Neutrophil (primary cell): ENCODE measurements around the gene HOXB5.

Experiments used
- H3K27ac ChIP-seq: fragments of 200-600 bp; sonication (generic); 2 replicates; pipeline ENCODE4 v1.5.1; 2016; ENCODE audit warnings: mild to moderate bottlenecking, moderate library complexity
- H3K27me3 ChIP-seq: fragments of 200-600 bp; sonication (generic); 2 replicates; pipeline ENCODE4 v1.6.0; 2016; ENCODE audit warnings: mild to moderate bottlenecking
- H3K36me3 ChIP-seq: fragments of 200-600 bp; sonication (generic); 2 replicates; pipeline ENCODE4 v1.5.1; 2017
- H3K4me1 ChIP-seq, 2 experiments: fragments of 200-600 bp in 1 of 2; sonication (generic) in 1 of 2; 1 replicate in 1 of 2; 2 replicates in 1 of 2; pipeline versions ENCODE4 v1.5.1 to v1.6.1; 2013 to 2016; ENCODE audit warnings: low read depth in 1 of 2, low read length in 1 of 2, mild to moderate bottlenecking in 1 of 2, moderate library complexity in 1 of 2; ENCODE audit not compliant: control insufficient read depth in 1 of 2, insufficient read depth in 1 of 2
- H3K4me3 ChIP-seq, 2 experiments: fragments of 200-600 bp in 1 of 2; sonication (generic) in 1 of 2; 1 replicate in 1 of 2; 2 replicates in 1 of 2; pipeline ENCODE4 v1.5.1; 2013 to 2016; ENCODE audit warnings: low read depth in 1 of 2, low read length in 1 of 2, mild to moderate bottlenecking in 1 of 2, moderate library complexity in 1 of 2
- H3K9me3 ChIP-seq: fragments of 200-600 bp; sonication (generic); 2 replicates; pipeline ENCODE4 v1.5.1; 2016
- TF ChIP-seq, protein P1 (sequence below): fragments of 200-600 bp; sonication (generic); IDR thresholded peaks from 2 replicates; pipeline ENCODE4 v1.5.1; 2016; ENCODE audit warnings: antibody characterized with exemption

HOXB5 gene

DNA sequence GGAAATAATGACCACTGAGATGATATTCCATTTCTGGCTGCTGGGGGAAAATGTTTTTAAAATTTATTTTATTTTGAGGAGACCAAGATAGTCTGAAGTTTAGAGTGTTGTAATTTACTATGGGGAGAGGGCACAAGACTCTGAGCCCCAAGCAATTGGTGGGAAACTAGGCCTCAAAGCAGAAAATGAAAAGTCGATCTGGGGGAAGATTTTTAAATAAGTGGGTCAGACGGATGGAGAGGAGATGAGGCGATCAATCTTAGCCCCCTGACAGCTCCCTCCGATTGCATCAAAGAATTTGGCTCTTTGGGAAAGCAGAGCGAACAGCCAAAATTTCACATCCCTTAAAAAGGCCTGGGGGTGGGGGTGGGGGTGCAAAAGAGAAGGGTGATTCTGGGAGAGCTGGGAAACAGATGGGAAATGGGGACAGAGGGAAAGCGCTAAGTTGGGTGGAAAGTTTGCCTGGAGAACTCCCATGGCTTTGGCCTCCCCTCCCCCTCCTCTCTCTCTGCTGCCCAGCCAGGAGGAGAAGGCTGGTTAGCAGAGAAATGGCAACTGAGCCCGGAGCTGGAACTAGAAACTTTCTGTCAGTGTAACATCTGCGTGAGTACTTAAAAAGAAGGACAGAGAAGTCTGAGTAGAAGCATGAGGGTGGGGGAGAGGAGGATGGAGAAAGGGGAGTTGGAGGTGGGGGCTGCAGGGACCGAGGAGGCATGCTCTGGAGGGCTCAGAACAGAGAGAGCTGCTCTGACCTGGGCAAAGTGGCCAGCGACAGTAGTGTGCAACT lies 47.2 kb downstream of the HOXB5 start:
- no peak overlapping the region for H3K4me3 ChIP-seq
- no peaks in the 10 kb centered on the region for H3K9me3 ChIP-seq
- H3K27me3 ChIP-seq, result peaks cover 92% of the 10 kb centered on the region
- peaks cover 0 to 13% of the 10 kb centered on the region in 2 experiments for H3K4me1 ChIP-seq
- H3K27ac ChIP-seq, result no peak overlapping the region
- H3K36me3 ChIP-seq, result no peaks in the 10 kb centered on the region
- TF ChIP-seq, protein P1, sequence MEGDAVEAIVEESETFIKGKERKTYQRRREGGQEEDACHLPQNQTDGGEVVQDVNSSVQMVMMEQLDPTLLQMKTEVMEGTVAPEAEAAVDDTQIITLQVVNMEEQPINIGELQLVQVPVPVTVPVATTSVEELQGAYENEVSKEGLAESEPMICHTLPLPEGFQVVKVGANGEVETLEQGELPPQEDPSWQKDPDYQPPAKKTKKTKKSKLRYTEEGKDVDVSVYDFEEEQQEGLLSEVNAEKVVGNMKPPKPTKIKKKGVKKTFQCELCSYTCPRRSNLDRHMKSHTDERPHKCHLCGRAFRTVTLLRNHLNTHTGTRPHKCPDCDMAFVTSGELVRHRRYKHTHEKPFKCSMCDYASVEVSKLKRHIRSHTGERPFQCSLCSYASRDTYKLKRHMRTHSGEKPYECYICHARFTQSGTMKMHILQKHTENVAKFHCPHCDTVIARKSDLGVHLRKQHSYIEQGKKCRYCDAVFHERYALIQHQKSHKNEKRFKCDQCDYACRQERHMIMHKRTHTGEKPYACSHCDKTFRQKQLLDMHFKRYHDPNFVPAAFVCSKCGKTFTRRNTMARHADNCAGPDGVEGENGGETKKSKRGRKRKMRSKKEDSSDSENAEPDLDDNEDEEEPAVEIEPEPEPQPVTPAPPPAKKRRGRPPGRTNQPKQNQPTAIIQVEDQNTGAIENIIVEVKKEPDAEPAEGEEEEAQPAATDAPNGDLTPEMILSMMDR, result no peak

DNA sequence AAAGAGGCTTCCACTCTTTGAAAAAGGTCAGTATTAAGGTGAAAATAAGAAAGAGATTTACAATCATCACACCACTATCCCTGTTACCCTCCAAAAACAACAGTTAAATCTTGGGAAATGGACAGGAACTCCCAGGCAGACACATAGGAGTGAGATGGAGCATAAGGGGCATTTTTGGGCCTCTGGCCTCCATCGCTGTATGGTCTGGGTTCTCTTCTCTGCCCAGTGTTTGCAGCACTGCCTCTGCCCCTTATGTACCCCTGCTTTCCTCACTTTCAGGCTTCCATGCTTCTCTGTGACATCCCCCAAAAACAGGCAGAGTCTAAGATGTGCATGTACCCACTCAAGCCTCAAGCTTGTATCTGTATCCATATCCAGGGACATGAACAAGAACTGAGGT lies 48.0 kb downstream of the HOXB5 start:
- H3K27me3 ChIP-seq, result peaks cover 100% of the 10 kb centered on the region
- no peaks in the 10 kb centered on the region for H3K36me3 ChIP-seq
- peaks cover 0 to 15% of the 10 kb centered on the region in 2 experiments for H3K4me1 ChIP-seq
- H3K4me3 ChIP-seq, result no peak overlapping the region
- H3K9me3 ChIP-seq, result no peaks in the 10 kb centered on the region
- no peak overlapping the region for H3K27ac ChIP-seq
- TF ChIP-seq, protein P1, result no peak

DNA sequence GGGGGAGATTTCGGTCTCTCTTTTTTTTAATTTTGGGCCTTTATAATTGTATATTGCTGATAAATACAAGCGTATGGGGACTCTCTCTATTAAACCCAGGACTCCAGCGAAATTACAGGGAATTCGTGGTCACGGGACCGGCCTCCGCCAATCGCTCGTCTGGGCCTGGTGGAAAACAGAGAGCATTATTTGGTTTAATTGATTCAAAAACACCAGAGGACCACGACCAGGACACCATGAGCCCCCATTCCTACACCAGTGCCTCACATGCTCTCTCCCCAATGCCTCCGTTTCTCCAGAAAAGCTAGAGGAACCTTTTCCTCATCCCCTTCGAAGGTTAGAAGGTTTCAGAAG lies 48.6 kb downstream of the HOXB5 start, which contains the start of gene HOXB2:
Gene HOXB2, minus strand, starts transcription at position 88 of the 354 bp plus-strand sequence. CDS start 198 bp downstream, outside the sequence.
- Histone ChIP-seq H3K4me3 (no peak within 1 kb of the TSS), H3K27me3 (peaks cover 100% of the 10 kb centered on the region), H3K27ac (no peak within 1 kb of the TSS), H3K36me3 (no peaks in the 10 kb centered on the region), H3K9me3 (no peaks in the 10 kb centered on the region), H3K4me1 (peaks cover 0 to 15% of the 10 kb centered on the region in 2 experiments)
- TF ChIP-seq, protein P1, result no peak

DNA sequence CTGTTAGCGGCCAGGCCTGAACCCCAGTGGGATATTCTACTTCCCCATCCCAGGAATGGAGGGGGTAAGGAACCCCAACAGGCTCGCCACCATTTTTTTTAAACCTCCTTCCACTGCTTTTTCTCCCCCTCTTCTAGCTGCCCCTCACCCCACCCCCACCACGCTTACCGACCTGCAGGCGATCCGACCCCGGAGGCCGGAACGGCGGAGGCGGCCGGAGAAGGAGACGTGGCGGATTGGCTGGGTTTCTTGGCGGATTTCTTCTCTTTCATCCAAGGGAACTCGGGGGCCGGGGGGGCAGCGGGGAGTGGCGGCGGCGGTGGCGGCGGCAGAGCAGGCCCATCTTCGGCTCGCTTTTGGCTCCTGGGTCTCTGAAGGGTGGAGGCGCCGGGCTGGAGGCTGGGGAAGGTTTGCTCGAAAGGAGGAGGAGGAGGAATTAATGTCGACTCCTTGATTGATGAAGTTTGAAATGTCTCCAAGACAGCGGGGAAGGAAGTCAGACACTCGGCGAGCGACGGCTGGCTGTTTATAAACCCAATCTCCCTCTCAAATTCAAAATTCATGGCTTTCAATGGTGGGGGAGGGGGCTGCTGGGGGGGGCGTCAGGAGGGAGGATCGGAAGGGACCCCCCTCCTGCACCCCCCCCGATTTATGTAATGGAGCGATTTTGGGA lies 49.1 kb downstream of the HOXB5 start:
- no peaks in the 10 kb centered on the region for H3K36me3 ChIP-seq
- H3K4me3 ChIP-seq, result no peak overlapping the region
- H3K4me1 ChIP-seq, result peaks cover 0 to 15% of the 10 kb centered on the region in 2 experiments
- H3K27me3 ChIP-seq, result peaks cover 100% of the 10 kb centered on the region
- H3K9me3 ChIP-seq, result no peaks in the 10 kb centered on the region
- no peak overlapping the region for H3K27ac ChIP-seq
- TF ChIP-seq, protein P1, result no peak

DNA sequence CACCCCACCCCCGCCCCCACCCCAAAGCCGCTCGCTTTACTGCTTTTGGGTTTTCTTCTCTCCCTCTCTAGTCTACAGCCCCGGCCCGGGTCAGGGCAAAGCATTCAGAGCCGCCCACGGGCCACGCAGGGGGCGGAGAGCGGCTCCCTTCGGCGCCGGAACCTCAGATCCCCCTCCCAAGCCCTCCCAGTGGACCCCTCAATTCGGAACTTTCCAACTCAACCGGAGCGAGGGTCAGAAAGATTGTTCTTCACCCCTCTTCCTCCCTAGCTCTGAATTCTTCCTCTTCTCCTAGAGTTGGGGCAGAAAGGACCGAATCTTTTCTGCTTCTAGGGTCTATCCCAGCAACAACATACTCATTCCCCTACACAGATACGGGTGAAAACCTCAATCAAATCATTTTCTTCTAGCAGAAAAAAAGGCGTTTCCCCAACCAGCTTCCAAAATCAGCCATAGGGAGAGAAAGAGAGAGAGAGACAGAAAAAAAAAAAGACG lies 49.7 kb downstream of the HOXB5 start:
- no peaks in the 10 kb centered on the region for H3K9me3 ChIP-seq
- no peak overlapping the region for H3K4me3 ChIP-seq
- H3K27ac ChIP-seq, result no peak overlapping the region
- TF ChIP-seq, protein P1, result no peak
- H3K27me3 ChIP-seq, result peaks cover 100% of the 10 kb centered on the region
- H3K36me3 ChIP-seq, result no peaks in the 10 kb centered on the region
- peaks cover 0 to 15% of the 10 kb centered on the region in 2 experiments for H3K4me1 ChIP-seq
